Measurements from ENCODE around the gene PORCN.

PORCN gene
- total RNA-seq: 7.0 to 18.5 reads per million in 2 experiments

- DNase-seq (ENCODE audit: low read depth): peak; percentile 68
These were observed at the start of gene PORCN for GRCh38 chrX:48508400-48509244. TSS of gene PORCN (plus strand) at chrX:48508992. CDS start at chrX:48509821, 829 bp downstream.

- DNase-seq (ENCODE audit: low read depth): no peak
These were observed 49.3 kb upstream of the PORCN start for GRCh38 chrX:48459483-48459882.

- no peak for DNase-seq (ENCODE audit: low read depth)
These were observed 48.8 kb upstream of the PORCN start for GRCh38 chrX:48460031-48460430.

- no peak for DNase-seq (ENCODE audit: low read depth)
These were observed 48.2 kb upstream of the PORCN start for GRCh38 chrX:48460606-48461005.

GRCh38 chrX:48461830-48462229 is 47.0 kb upstream of the PORCN start:
- no peak for DNase-seq (ENCODE audit: low read depth)

- no peak for DNase-seq (ENCODE audit: low read depth)
These were observed 43.4 kb upstream of the PORCN start for GRCh38 chrX:48465336-48465933.

GRCh38 chrX:48466696-48467095 is 42.1 kb upstream of the PORCN start:
- DNase-seq (ENCODE audit: low read depth): no peak

GRCh38 chrX:48467281-48467761 is 41.5 kb upstream of the PORCN start:
- no peak for DNase-seq (ENCODE audit: low read depth)

GRCh38 chrX:48468247-48468671 is 40.5 kb upstream of the PORCN start:
- DNase-seq (ENCODE audit: low read depth): no peak

- no peak for DNase-seq (ENCODE audit: low read depth)
These were observed 39.8 kb upstream of the PORCN start for GRCh38 chrX:48468693-48469691.

- no peak for DNase-seq (ENCODE audit: low read depth)
These were observed 38.5 kb upstream of the PORCN start, which contains the start of gene SLC38A5 for GRCh38 chrX:48470110-48470832. TSS of gene SLC38A5 (minus strand) at chrX:48470260. CDS start at chrX:48467924, 2,336 bp downstream.

GRCh38 chrX:48470833-48471118 is 38.0 kb upstream of the PORCN start:
- no peak for DNase-seq (ENCODE audit: low read depth)

GRCh38 chrX:48471504-48471903 is 37.3 kb upstream of the PORCN start:
- DNase-seq (ENCODE audit: low read depth): no peak

- DNase-seq (ENCODE audit: low read depth): no peak
These were observed 36.6 kb upstream of the PORCN start for GRCh38 chrX:48472225-48472624.

GRCh38 chrX:48472851-48473703 is 35.7 kb upstream of the PORCN start:
- DNase-seq (ENCODE audit: low read depth): no peak

- DNase-seq (ENCODE audit: low read depth): no peak
These were observed 35.1 kb upstream of the PORCN start for GRCh38 chrX:48473704-48473990.

GRCh38 chrX:48474127-48474526 is 34.7 kb upstream of the PORCN start:
- DNase-seq (ENCODE audit: low read depth): no peak

- DNase-seq (ENCODE audit: low read depth): no peak
These were observed 34.2 kb upstream of the PORCN start for GRCh38 chrX:48474581-48474980.

- no peak for DNase-seq (ENCODE audit: low read depth)
These were observed 33.5 kb upstream of the PORCN start for GRCh38 chrX:48475296-48475695.

GRCh38 chrX:48475774-48476577 is 32.8 kb upstream of the PORCN start, which contains the start of gene FTSJ1:
TSS of gene FTSJ1 (plus strand) at chrX:48476199. CDS start at chrX:48478048, 1,849 bp downstream.
- peak; percentile 83 for DNase-seq (ENCODE audit: low read depth)

Measured in T follicular helper cell (primary cell).